B cell (primary cell): Measurements from ENCODE around the gene NEDD4. TPM values are rescaled to one million over a fixed set of nuclear protein-coding genes. Genes with fewer than 3 reads are reported as not detected.
"Not testable (repeated sequence)": the region's sequence is repeated elsewhere in the genome, so short reads cannot be mapped to it uniquely, and the experiment has no call there.

ENCODE experiments used
- ATAC-seq: fragments of 200-7000 bp; cut with Tn5 transposase; one replicate; pipeline ENCODE4 v1.10.0; 2021; ENCODE audit warnings: low read depth, mild to moderate bottlenecking, moderate number of reproducible peaks, moderate library complexity
- CTCF ChIA-PET: fragments of 350-600 bp; sonication (Branson Sonifier 250); formaldehyde crosslinking; loops from one replicate; lab custom pipeline; 2021; ENCODE audit warnings: antibody characterized with exemption, inconsistent platforms; lab: Charles Lee
- POLR2A ChIA-PET: fragments of 350-600 bp; sonication (Branson Sonifier 250); formaldehyde crosslinking; loops from one replicate; lab custom pipeline; 2021; ENCODE audit warnings: antibody characterized with exemption; lab: Charles Lee
- DNase-seq: peaks from one replicate; pipeline ENCODE4 v3.0.0; 2013
- H2AFZ ChIP-seq: 2 replicates; pipeline ENCODE4 v1.6.1; 2012; ENCODE audit warnings: mild to moderate bottlenecking, low read depth, low read length; ENCODE audit not compliant: insufficient read depth, poor library complexity, severe bottlenecking
- H3K27ac ChIP-seq, 2 donors: 1 replicate in 1 of 2; 2 replicates in 1 of 2; pipeline ENCODE4 v1.5.1; 2012 to 2013; ENCODE audit warnings: low read length in 2 of 2, mild to moderate bottlenecking in 2 of 2, moderate library complexity in 1 of 2
- H3K27me3 ChIP-seq, 4 experiments: fragments of 200-600 bp in 1 of 4; sonication (generic) in 1 of 4; replicated peaks in 1 of 4; 1 replicate in 2 of 4; 2 replicates in 2 of 4; pipeline versions ENCODE4 v1.6.1 to v1.7.0; 2013 to 2016; ENCODE audit warnings: low read length in 3 of 4, mild to moderate bottlenecking in 2 of 4, mixed read lengths in 1 of 4, moderate library complexity in 1 of 4; ENCODE audit not compliant: insufficient read depth in 4 of 4, control insufficient read depth in 3 of 4; ENCODE audit errors: control extremely low read depth in 1 of 4
- H3K36me3 ChIP-seq, 2 experiments: replicated peaks in 1 of 2; 1 replicate in 1 of 2; 2 replicates in 1 of 2; pipeline versions ENCODE4 v1.6.1 to v1.7.1; 2013; ENCODE audit warnings: low read length in 1 of 2; ENCODE audit not compliant: insufficient read depth in 2 of 2, control insufficient read depth in 1 of 2; ENCODE audit errors: control extremely low read depth in 1 of 2, extremely low read depth in 1 of 2
- H3K4me1 ChIP-seq, 2 donors: fragments of 200-600 bp in 1 of 2; sonication (generic) in 1 of 2; 1 replicate in 1 of 2; 2 replicates in 1 of 2; pipeline versions ENCODE4 v1.5.1 to v1.6.1; 2013 to 2017; ENCODE audit warnings: low read length in 2 of 2; ENCODE audit not compliant: control insufficient read depth in 2 of 2, insufficient read depth in 2 of 2
- H3K4me2 ChIP-seq: replicated peaks from 2 replicates; pipeline ENCODE3; 2012; ENCODE audit warnings: mild to moderate bottlenecking, low read depth, low read length; ENCODE audit not compliant: poor library complexity, severe bottlenecking
- H3K4me3 ChIP-seq, 5 experiments: fragments of 200-600 bp in 1 of 5; sonication (generic) in 1 of 5; 1 replicate in 3 of 5; 2 replicates in 2 of 5; pipeline versions ENCODE4 v1.5.1 to v1.7.0; 2011 to 2016; ENCODE audit warnings: low read length in 4 of 5, mild to moderate bottlenecking in 4 of 5, low read depth in 2 of 5, control low read depth in 1 of 5, moderate library complexity in 1 of 5; ENCODE audit not compliant: insufficient read depth in 1 of 5; ENCODE audit errors: control extremely low read depth in 1 of 5, extremely low read depth in 1 of 5
- H3K79me2 ChIP-seq: fragments of 200-600 bp; sonication (generic); one replicate; pipeline ENCODE4 v1.6.0; 2016; ENCODE audit warnings: low read length; ENCODE audit not compliant: control insufficient read depth, insufficient read depth
- H3K9ac ChIP-seq: fragments of 200-600 bp; sonication (generic); 2 replicates; pipeline ENCODE4 v1.6.1; 2017; ENCODE audit warnings: mild to moderate bottlenecking, low read length, moderate library complexity
- H3K9me3 ChIP-seq, 3 donors: one replicate each; pipeline versions ENCODE4 v1.6.1 to v1.7.1; 2013; ENCODE audit warnings: low read length in 2 of 3; ENCODE audit not compliant: control insufficient read depth in 2 of 3, insufficient read depth in 1 of 3; ENCODE audit errors: control extremely low read depth in 1 of 3
- H4K20me1 ChIP-seq: 2 replicates; pipeline ENCODE4 v1.6.0; 2012; ENCODE audit warnings: mild to moderate bottlenecking, low read length; ENCODE audit not compliant: insufficient read depth, control insufficient read depth, poor library complexity, severe bottlenecking
- H3K27ac Mint-ChIP-seq: one replicate; pipeline ENCODE4 v1.8.0; 2021; ENCODE audit warnings: mixed read lengths
- H3K27me3 Mint-ChIP-seq: one replicate; pipeline ENCODE4 v1.8.0; 2021; ENCODE audit warnings: mixed read lengths
- H3K4me1 Mint-ChIP-seq: one replicate; pipeline ENCODE4 v1.8.0; 2021; ENCODE audit warnings: mixed read lengths
- H3K4me3 Mint-ChIP-seq: one replicate; pipeline ENCODE4 v1.8.0; 2021; ENCODE audit warnings: mixed read lengths
- H3K9me3 Mint-ChIP-seq: one replicate; pipeline ENCODE4 v1.8.0; 2022; ENCODE audit warnings: mixed read lengths; ENCODE audit not compliant: insufficient read depth
- CTCF ChIP-seq: fragments of 200-600 bp; IDR thresholded peaks from one replicate; pipeline ENCODE4 v1.8.0; 2022; ENCODE audit warnings: antibody characterized with exemption, mild to moderate bottlenecking
- EZH2 ChIP-seq: IDR thresholded peaks from 2 replicates; pipeline ENCODE4 v1.6.1; 2012; ENCODE audit warnings: borderline replicate concordance, low read depth, mild to moderate bottlenecking, moderate library complexity, low read length; ENCODE audit not compliant: insufficient read depth, poor library complexity, severe bottlenecking
- WGBS: methylation state at CpG from one replicate; pipeline ENCODE4 v1.1.5; 2013; ENCODE audit warnings: missing lambda C conversion rate; ENCODE audit not compliant: insufficient coverage; 5-methylcytosine and 5-hydroxymethylcytosine counted together
- intact Hi-C: fragments of 100-400 bp; cut with micrococcal nuclease; formaldehyde crosslinking; loops from one replicate; pipeline ENCODE4 v1.10.0; 2022
- polyA plus RNA-seq: library from polyadenylated mRNA; depleted of rRNA; stranded (reverse); fragments of >200 nt; gene quantifications from 2 replicates; pipeline ENCODE4 v1.2.3, GENCODE V29; 2012
- total RNA-seq, 2 donors: library from RNA; stranded (reverse); fragments of 120-200 nt in 1 of 2; gene quantifications; 1 replicate in 1 of 2; 2 replicates in 1 of 2; pipeline versions ENCODE4 v1.2.3 to v1.2.4, GENCODE V29; 2013 to 2022

NEDD4 gene
- total and polyA plus RNA-seq, 2 donors (not counting 1 experiment from before 2014, with no cell fraction given), result 0.03 to 2.3 TPM

GRCh38 chr15:55944606-55945005 lies 48.8 kb downstream of the NEDD4 start:
- H3K9me3 Mint-ChIP-seq, H2AFZ ChIP-seq, H3K27ac Mint-ChIP-seq, H3K4me3 ChIP-seq, H3K4me1 ChIP-seq, H3K9ac ChIP-seq, H3K27ac ChIP-seq, POLR2A ChIA-PET, H3K27me3 ChIP-seq, DNase-seq, H3K36me3 ChIP-seq, H3K9me3 ChIP-seq, H3K79me2 ChIP-seq, H4K20me1 ChIP-seq, H3K4me3 Mint-ChIP-seq, H3K4me1 Mint-ChIP-seq, H3K4me2 ChIP-seq, intact Hi-C loops, ATAC-seq: not testable (repeated sequence)
- WGBS, result 91% methylated on average over 1 of the region's 2 CpGs
- CTCF ChIA-PET, result interaction anchor here (0.9 kb wide), 1 partner anchor 152 kb away, joined by 3 read pairs; no protein-coding TSS in a partner anchor
- H3K27me3 Mint-ChIP-seq, result peaks cover 17% of the 10 kb centered on the region

DNA sequence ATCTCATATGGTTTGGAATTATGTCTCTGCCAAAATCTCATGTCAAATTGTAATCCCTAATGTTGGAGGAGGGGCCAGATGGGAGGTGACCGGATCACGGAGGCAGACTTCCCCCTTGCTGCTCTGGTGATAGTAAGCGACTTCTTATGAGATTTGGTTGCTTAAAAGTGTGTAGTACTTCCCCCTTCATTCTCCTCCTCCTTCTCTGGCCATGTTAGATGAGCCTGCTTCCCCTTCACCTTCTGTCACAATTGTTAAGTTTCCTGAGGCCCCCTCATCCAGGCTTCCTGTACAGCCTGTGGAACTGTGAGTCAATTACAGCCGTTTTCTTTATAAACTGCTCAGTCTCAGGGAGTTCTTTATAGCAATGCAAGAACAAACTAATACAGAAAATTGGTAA lies 51.1 kb downstream of the NEDD4 start:
- POLR2A ChIA-PET, result no interaction called here
- Histone ChIP-seq H3K9me3 (peaks cover 0 to 7% (median 6%) of the 10 kb centered on the region in 3 donors), H3K36me3 (no peaks in the 10 kb centered on the region), H3K27me3 (peaks cover 0 to 7% (median 0%) of the 10 kb centered on the region in 4 experiments), H4K20me1 (no peaks in the 10 kb centered on the region), H3K4me3 (no peak overlapping the region), H3K79me2 (no peaks in the 10 kb centered on the region), H3K4me1 (no peaks in the 10 kb centered on the region), H3K9ac (no peak overlapping the region), H3K27ac (no peak overlapping the region), H2AFZ (no peak overlapping the region), H3K4me2 (no peak overlapping the region)
- no peaks in the 10 kb centered on the region for H3K4me1 Mint-ChIP-seq
- DNase-seq (no peak), ATAC-seq (no peak)
- TF ChIP-seq EZH2 (no peak), CTCF (no peak)
- peaks cover 7% of the 10 kb centered on the region for H3K9me3 Mint-ChIP-seq
- no peak overlapping the region for H3K27ac Mint-ChIP-seq
- no peak overlapping the region for H3K4me3 Mint-ChIP-seq
- peaks cover 17% of the 10 kb centered on the region for H3K27me3 Mint-ChIP-seq
- WGBS, result no CpG with 5 or more reads among the region's 4 CpGs
- intact Hi-C loops, result no loop called here
- CTCF ChIA-PET, result no interaction called here
